ENCODE results near the gene TTLL13.

GRCh38 chr15:90249203-90249863, at the start of gene TTLL13:
- TF ChIP-seq, protein P1, sequence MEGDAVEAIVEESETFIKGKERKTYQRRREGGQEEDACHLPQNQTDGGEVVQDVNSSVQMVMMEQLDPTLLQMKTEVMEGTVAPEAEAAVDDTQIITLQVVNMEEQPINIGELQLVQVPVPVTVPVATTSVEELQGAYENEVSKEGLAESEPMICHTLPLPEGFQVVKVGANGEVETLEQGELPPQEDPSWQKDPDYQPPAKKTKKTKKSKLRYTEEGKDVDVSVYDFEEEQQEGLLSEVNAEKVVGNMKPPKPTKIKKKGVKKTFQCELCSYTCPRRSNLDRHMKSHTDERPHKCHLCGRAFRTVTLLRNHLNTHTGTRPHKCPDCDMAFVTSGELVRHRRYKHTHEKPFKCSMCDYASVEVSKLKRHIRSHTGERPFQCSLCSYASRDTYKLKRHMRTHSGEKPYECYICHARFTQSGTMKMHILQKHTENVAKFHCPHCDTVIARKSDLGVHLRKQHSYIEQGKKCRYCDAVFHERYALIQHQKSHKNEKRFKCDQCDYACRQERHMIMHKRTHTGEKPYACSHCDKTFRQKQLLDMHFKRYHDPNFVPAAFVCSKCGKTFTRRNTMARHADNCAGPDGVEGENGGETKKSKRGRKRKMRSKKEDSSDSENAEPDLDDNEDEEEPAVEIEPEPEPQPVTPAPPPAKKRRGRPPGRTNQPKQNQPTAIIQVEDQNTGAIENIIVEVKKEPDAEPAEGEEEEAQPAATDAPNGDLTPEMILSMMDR (IDR thresholded peaks at IDR 0.05): no peak
- TF ChIP-seq POLR2A (IDR thresholded peaks at IDR 0.05): no peak

Data from lower leg skin (tissue), 3 donors.